Astrocyte of the hippocampus (primary cell): ENCODE results near the gene SFXN2.

ENCODE experiments used
- DNase-seq: peaks from one replicate; pipeline ENCODE4 v3.0.0; 2011; ENCODE audit warnings: low read depth, low spot score

Gene SFXN2

GRCh38 chr10:102776779-102777456 is 62.5 kb downstream of the SFXN2 start:
- DNase-seq: peak; percentile 99

- no peak for DNase-seq
Observed at GRCh38 chr10:102777711-102778453, 63.4 kb downstream of the SFXN2 start.

GRCh38 chr10:102778781-102779180 is 64.3 kb downstream of the SFXN2 start:
- no peak for DNase-seq

- DNase-seq: no peak
Observed at GRCh38 chr10:102779680-102780526, 65.5 kb downstream of the SFXN2 start.

- DNase-seq: no peak
Observed at GRCh38 chr10:102780527-102780808, 66.0 kb downstream of the SFXN2 start.

GRCh38 chr10:102781090-102781920 is 66.9 kb downstream of the SFXN2 start:
- peak; percentile 50 for DNase-seq

GRCh38 chr10:102781921-102782557 is 67.6 kb downstream of the SFXN2 start:
- DNase-seq: peak; percentile 42

GRCh38 chr10:102782673-102783551 is 68.5 kb downstream of the SFXN2 start:
- peak; percentile 90 for DNase-seq

GRCh38 chr10:102783568-102783967 is 69.1 kb downstream of the SFXN2 start:
- DNase-seq: no peak

GRCh38 chr10:102785818-102786217 is 71.4 kb downstream of the SFXN2 start:
- DNase-seq: no peak

GRCh38 chr10:102791754-102792395 is 77.4 kb downstream of the SFXN2 start:
- DNase-seq: no peak
